ENCODE results near the gene FAM25G. TPM values are rescaled to one million over a fixed set of nuclear protein-coding genes. Genes with fewer than 3 reads are reported as not detected.
A peak's percentile ranks its signal among the peaks of the same experiment; 100 is the strongest.

Gene FAM25G
- total and polyA plus RNA-seq, 2 of the 13 experiments (the other 11 are each of a cell fraction or from before 2014, with no cell fraction given) = not detected

- TF ChIP-seq, protein P1, sequence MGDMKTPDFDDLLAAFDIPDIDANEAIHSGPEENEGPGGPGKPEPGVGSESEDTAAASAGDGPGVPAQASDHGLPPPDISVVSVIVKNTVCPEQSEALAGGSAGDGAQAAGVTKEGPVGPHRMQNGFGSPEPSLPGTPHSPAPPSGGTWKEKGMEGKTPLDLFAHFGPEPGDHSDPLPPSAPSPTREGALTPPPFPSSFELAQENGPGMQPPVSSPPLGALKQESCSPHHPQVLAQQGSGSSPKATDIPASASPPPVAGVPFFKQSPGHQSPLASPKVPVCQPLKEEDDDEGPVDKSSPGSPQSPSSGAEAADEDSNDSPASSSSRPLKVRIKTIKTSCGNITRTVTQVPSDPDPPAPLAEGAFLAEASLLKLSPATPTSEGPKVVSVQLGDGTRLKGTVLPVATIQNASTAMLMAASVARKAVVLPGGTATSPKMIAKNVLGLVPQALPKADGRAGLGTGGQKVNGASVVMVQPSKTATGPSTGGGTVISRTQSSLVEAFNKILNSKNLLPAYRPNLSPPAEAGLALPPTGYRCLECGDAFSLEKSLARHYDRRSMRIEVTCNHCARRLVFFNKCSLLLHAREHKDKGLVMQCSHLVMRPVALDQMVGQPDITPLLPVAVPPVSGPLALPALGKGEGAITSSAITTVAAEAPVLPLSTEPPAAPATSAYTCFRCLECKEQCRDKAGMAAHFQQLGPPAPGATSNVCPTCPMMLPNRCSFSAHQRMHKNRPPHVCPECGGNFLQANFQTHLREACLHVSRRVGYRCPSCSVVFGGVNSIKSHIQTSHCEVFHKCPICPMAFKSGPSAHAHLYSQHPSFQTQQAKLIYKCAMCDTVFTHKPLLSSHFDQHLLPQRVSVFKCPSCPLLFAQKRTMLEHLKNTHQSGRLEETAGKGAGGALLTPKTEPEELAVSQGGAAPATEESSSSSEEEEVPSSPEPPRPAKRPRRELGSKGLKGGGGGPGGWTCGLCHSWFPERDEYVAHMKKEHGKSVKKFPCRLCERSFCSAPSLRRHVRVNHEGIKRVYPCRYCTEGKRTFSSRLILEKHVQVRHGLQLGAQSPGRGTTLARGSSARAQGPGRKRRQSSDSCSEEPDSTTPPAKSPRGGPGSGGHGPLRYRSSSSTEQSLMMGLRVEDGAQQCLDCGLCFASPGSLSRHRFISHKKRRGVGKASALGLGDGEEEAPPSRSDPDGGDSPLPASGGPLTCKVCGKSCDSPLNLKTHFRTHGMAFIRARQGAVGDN (CRISPR knock-in tag; IDR thresholded peaks at IDR 0.05) = peak; percentile 41; the same call in 1 of the 2 replicates
- TF ChIP-seq, protein P2, sequence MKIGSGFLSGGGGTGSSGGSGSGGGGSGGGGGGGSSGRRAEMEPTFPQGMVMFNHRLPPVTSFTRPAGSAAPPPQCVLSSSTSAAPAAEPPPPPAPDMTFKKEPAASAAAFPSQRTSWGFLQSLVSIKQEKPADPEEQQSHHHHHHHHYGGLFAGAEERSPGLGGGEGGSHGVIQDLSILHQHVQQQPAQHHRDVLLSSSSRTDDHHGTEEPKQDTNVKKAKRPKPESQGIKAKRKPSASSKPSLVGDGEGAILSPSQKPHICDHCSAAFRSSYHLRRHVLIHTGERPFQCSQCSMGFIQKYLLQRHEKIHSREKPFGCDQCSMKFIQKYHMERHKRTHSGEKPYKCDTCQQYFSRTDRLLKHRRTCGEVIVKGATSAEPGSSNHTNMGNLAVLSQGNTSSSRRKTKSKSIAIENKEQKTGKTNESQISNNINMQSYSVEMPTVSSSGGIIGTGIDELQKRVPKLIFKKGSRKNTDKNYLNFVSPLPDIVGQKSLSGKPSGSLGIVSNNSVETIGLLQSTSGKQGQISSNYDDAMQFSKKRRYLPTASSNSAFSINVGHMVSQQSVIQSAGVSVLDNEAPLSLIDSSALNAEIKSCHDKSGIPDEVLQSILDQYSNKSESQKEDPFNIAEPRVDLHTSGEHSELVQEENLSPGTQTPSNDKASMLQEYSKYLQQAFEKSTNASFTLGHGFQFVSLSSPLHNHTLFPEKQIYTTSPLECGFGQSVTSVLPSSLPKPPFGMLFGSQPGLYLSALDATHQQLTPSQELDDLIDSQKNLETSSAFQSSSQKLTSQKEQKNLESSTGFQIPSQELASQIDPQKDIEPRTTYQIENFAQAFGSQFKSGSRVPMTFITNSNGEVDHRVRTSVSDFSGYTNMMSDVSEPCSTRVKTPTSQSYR (CRISPR knock-in tag; IDR thresholded peaks at IDR 0.05; ENCODE audit: borderline replicate concordance) = no peak
- peak; percentile 33 for TF ChIP-seq SKI (IDR thresholded peaks at IDR 0.05; ENCODE audit: partially characterized antibody)
These were observed 34.5 kb downstream of the FAM25G start (continued) for GRCh38 chr10:47456794-47457527.

All from HepG2 (cell line).